Ovary (tissue), 9 donors: ENCODE data around the gene MRPS31. TPM values are rescaled to one million over a fixed set of nuclear protein-coding genes. Genes with fewer than 3 reads are reported as not detected.

Experiments
- DNase-seq, 5 donors: peaks; one replicate each; pipeline ENCODE4 v3.0.0-alpha.2; 2019 to 2020
- H3K27ac ChIP-seq, 2 donors: fragments of 200-600 bp; one replicate each; pipeline versions ENCODE4 v1.5.1 to v1.8.0; 2019 to 2022
- H3K27me3 ChIP-seq: fragments of 200-600 bp; one replicate; pipeline ENCODE4 v1.8.0; 2022
- H3K36me3 ChIP-seq: fragments of 200-600 bp; sonication (generic); one replicate; pipeline ENCODE4 v1.5.1; 2019
- H3K4me1 ChIP-seq: one replicate; pipeline ENCODE4 v1.8.1; 2013; ENCODE audit warnings: mild to moderate bottlenecking, moderate library complexity; ENCODE audit not compliant: insufficient read depth
- H3K4me3 ChIP-seq: fragments of 200-600 bp; sonication (generic); one replicate; pipeline ENCODE4 v1.5.1; 2017
- H3K9me3 ChIP-seq, 2 donors: fragments of 200-600 bp in 1 of 2; sonication (generic) in 1 of 2; one replicate each; pipeline versions ENCODE4 v1.5.1 to v1.8.1; 2013 to 2019; ENCODE audit warnings: mild to moderate bottlenecking in 1 of 2, moderate library complexity in 1 of 2
- CTCF ChIP-seq, 3 donors: fragments of 450-650 bp in 2 of 3; fragments of 200-600 bp in 1 of 3; IDR thresholded peaks; one replicate each; pipeline versions ENCODE4 v1.5.1 to v1.8.0; 2016 to 2022; ENCODE audit warnings: antibody characterized with exemption in 3 of 3, mild to moderate bottlenecking in 1 of 3
- EP300 ChIP-seq: sonication (generic); formaldehyde crosslinking; IDR thresholded peaks from one replicate; pipeline ENCODE4 v1.6.1; 2017; ENCODE audit warnings: antibody characterized with exemption
- POLR2A ChIP-seq: fragments of 450-650 bp; IDR thresholded peaks from one replicate; pipeline ENCODE4 v1.6.1; 2017; ENCODE audit warnings: antibody characterized with exemption, mild to moderate bottlenecking, moderate library complexity
- WGBS, 3 donors: extraction: QIAGEN DNeasy Blood & Tissue Kit in 1 of 3; methylation state at CpG; one replicate each; pipeline versions ENCODE4 v1.1.5 to v1.1.7; 2013 to 2017; 5-methylcytosine and 5-hydroxymethylcytosine counted together
- intact Hi-C, 4 donors: fragments of 100-400 bp; cut with DNase I; formaldehyde crosslinking; loops; one replicate each; pipeline versions ENCODE4 v1.11.0 to v1.15.1; 2022 to 2023
- microRNA counts: library from miRNA; unstranded; fragments of <30 nt; microRNA quantifications from one replicate; lab custom pipeline; 2016
- microRNA-seq, 3 donors: library from miRNA; unstranded; fragments of <30 nt; microRNA quantifications; one replicate each; pipeline versions ENCODE4 to v1.2.0, GENCODE V29; 2019 to 2020
- polyA plus RNA-seq, 2 donors: library from polyadenylated mRNA; stranded (reverse); fragments of 200-250 nt in 1 of 2; fragments of 350-450 nt in 1 of 2; fragmentation: Illumina TruSeq in 1 of 2; extraction: RNeasy Lipid Tissue Mini Kit (QIAGEN cat#74804) in 1 of 2; gene quantifications; one replicate each; pipeline ENCODE4 v1.2.3, GENCODE V29; 2013 to 2014
- small RNA-seq: library from RNA; depleted of rRNA; stranded (forward); fragments of <200 nt; gene quantifications from one replicate; pipeline ENCODE3, GENCODE V24; 2016
- total RNA-seq, 7 donors: library from RNA; depleted of rRNA in 2 of 7; stranded (reverse); fragments of >200 nt in 2 of 7; fragmentation: NEBNext Ultra II Directional in 3 of 7; extraction: Animal tissue kit (Norgen Biotek cat#: 25700) in 3 of 7; gene quantifications; one replicate each; pipeline versions ENCODE4 v1.1.0 to v1.2.4, GENCODE V29; 2016 to 2023
- donor health status: DM: no; HTN: no; CAD: no; lungs with moderate emphysema.
- donor health status: DM: no; HTN: no; CAD: no.
- donor health status: Bipolar disorder and iron deficiency.
- donor health status: DM: yes; HTN: yes; CAD: no.
- donor health status: DM: no; HTN: no; CAD: no.
- donor health status: DM: yes; HTN: yes; CAD: no.

The MRPS31 gene
- total and polyA plus RNA-seq, 9 donors, result 17.2 to 27.1 (median 21.1) TPM

- Histone ChIP-seq H3K36me3 (no peaks in the 10 kb centered on the region), H3K9me3 (no peaks in the 10 kb centered on the region), H3K4me1 (peaks cover 3% of the 10 kb centered on the region), H3K27ac (no peak overlapping the region), H3K4me3 (no peak overlapping the region), H3K27me3 (no peaks in the 10 kb centered on the region)
- intact Hi-C loops, result loop anchor here (5.0 to 10.0 kb wide), 5 partner anchors 608 to 996 kb away; no protein-coding TSS in a partner anchor
- WGBS, 3 donors, result 91 to 93% (median 92%) methylated on average over 7 of the region's 7 CpGs
- no peak for TF ChIP-seq EP300
- no peak for TF ChIP-seq POLR2A
- TF ChIP-seq CTCF (IDR thresholded peaks at IDR 0.05), result no peak
- DNase-seq, result no peak
Observed at GRCh38 chr13:40680659-40681323, 90.2 kb downstream of the MRPS31 start.

- 93 to 97% (median 96%) methylated on average over 6 of the region's 6 CpGs for WGBS, 3 donors
- Histone ChIP-seq H3K4me1 (peaks cover 3% of the 10 kb centered on the region), H3K27ac (no peak overlapping the region), H3K9me3 (no peaks in the 10 kb centered on the region), H3K36me3 (no peaks in the 10 kb centered on the region), H3K4me3 (no peak overlapping the region), H3K27me3 (no peaks in the 10 kb centered on the region)
- DNase-seq, result no peak
- TF ChIP-seq CTCF (IDR thresholded peaks at IDR 0.05) (no peak), EP300 (no peak), POLR2A (no peak)
- intact Hi-C loops, result no loop called here
Observed at GRCh38 chr13:40679480-40679985, 91.5 kb downstream of the MRPS31 start.

MicroRNAs within 50 kb of the gene (microRNA counts, 767-probe panel; counts per million panel counts)
- microRNA hsa-miR-320d (lab: Ali Mortazavi, UCI) (530 counts per million, percentile 78 among the panel's probes with 10 or more counts), microRNA hsa-miR-621 (lab: Ali Mortazavi, UCI) (530 counts per million, percentile 78 among the panel's probes with 10 or more counts)

Small RNAs within 50 kb of the gene (microRNA-seq; reads per million reads assigned to microRNA genes)
- 0 to 0.18 (median 0) reads per million in 3 donors for gene MIR320D1
- gene MIR621, result 0 reads per million in 3 donors

Small RNAs within 50 kb of the gene (small RNA-seq; reads per million reads assigned to genes)
- gene MIR320D1 (not detected), gene MIR621 (not detected), gene RF00017 (not detected)

Other genes with a start within 250 kb of the MRPS31 start
- gene FOXO1, start 104.5 kb downstream of the MRPS31 start, total RNA-seq, result 100 to 1,000 TPM in 6 of 7 donors, 10 to 100 TPM in 1; 95.9 to 157 (median 117) TPM
- gene FOXO1, start 104.5 kb downstream of the MRPS31 start, polyA plus RNA-seq, result 10 to 100 TPM; 51.5 to 80.1 TPM
- gene SLC25A15, start 18.4 kb upstream of the MRPS31 start, total RNA-seq, result 1 to 10 TPM; 2.3 to 8.4 (median 4.6) TPM
- gene SLC25A15, start 18.4 kb upstream of the MRPS31 start, polyA plus RNA-seq, result 10 to 100 TPM in 1 of 2 donors, 1 to 10 TPM in 1; 1.7 to 15.4 TPM
- 10 to 100 TPM; 41.0 to 53.2 (median 47.7) TPM for gene ELF1, start 248.1 kb upstream of the MRPS31 start, total RNA-seq
- 10 to 100 TPM; 28.5 to 49.3 TPM for gene ELF1, start 248.1 kb upstream of the MRPS31 start, polyA plus RNA-seq